Vagina (tissue), 2 donors: ENCODE measurements around the gene ACLY. TPM values are rescaled to one million over a fixed set of nuclear protein-coding genes. Genes with fewer than 3 reads are reported as not detected.

Experiments
- DNase-seq, 2 donors: peaks; one replicate each; pipeline ENCODE4 v3.0.0-alpha.2; 2017; ENCODE audit errors: extremely low spot score in 2 of 2
- H3K27ac ChIP-seq: fragments of 200-600 bp; sonication (generic); one replicate; pipeline ENCODE4 v1.5.1; 2019
- H3K27me3 ChIP-seq: fragments of 200-600 bp; sonication (generic); one replicate; pipeline ENCODE4 v1.5.1; 2019
- H3K36me3 ChIP-seq, 2 donors: fragments of 200-600 bp; sonication (generic); one replicate each; pipeline ENCODE4 v1.5.1; 2017 to 2019
- H3K4me1 ChIP-seq: fragments of 200-600 bp; sonication (generic); one replicate; pipeline ENCODE4 v1.5.1; 2019
- H3K4me3 ChIP-seq, 2 donors: fragments of 200-600 bp; sonication (generic); 1 replicate in 1 of 2; 2 replicates in 1 of 2; pipeline ENCODE4 v1.5.1; 2016 to 2019
- H3K9me3 ChIP-seq: fragments of 200-600 bp; sonication (generic); one replicate; pipeline ENCODE4 v1.5.1; 2019
- CTCF ChIP-seq, 3 experiments: fragments of 450-650 bp in 2 of 3; fragments of 200-600 bp in 1 of 3; sonication (generic) in 1 of 3; IDR thresholded peaks; one replicate each; pipeline ENCODE4 v1.5.1; 2017 to 2019; ENCODE audit warnings: antibody characterized with exemption in 3 of 3, mild to moderate bottlenecking in 2 of 3, moderate library complexity in 2 of 3
- POLR2A ChIP-seq, 2 donors: fragments of 450-650 bp; IDR thresholded peaks; one replicate each; pipeline ENCODE4 v1.6.1; 2017; ENCODE audit warnings: antibody characterized with exemption in 2 of 2, mild to moderate bottlenecking in 2 of 2, moderate library complexity in 2 of 2
- POLR2AphosphoS5 ChIP-seq, 2 donors: sonication (generic); formaldehyde crosslinking; IDR thresholded peaks; one replicate each; pipeline ENCODE4 v1.9.0; 2017; ENCODE audit warnings: antibody characterized with exemption in 2 of 2, mild to moderate bottlenecking in 2 of 2, low read depth in 1 of 2; ENCODE audit not compliant: insufficient read depth in 1 of 2
- intact Hi-C: fragments of 100-400 bp; cut with DNase I; formaldehyde crosslinking; loops from one replicate; pipeline ENCODE4 v1.15.1; 2023
- total RNA-seq: library from RNA; depleted of rRNA; stranded (reverse); fragments of >200 nt; gene quantifications from one replicate; pipeline ENCODE4 v1.2.3, GENCODE V29; 2016

Gene ACLY
- total RNA-seq, 1 donor from 2014 or later: 74.9 TPM

GRCh38 chr17:41907185-41907556 is 11.6 kb downstream of the ACLY start:
- peak overlapping the region; percentile 80 for H3K27ac ChIP-seq
- peaks cover 9% of the 10 kb centered on the region for H3K4me1 ChIP-seq
- H3K4me3 ChIP-seq: no peak overlapping the region
- H3K27me3 ChIP-seq: no peaks in the 10 kb centered on the region
- no peak for DNase-seq
- peaks cover 0 to 68% of the 10 kb centered on the region in 2 donors for H3K36me3 ChIP-seq
- intact Hi-C loops: no loop called here
- no peaks in the 10 kb centered on the region for H3K9me3 ChIP-seq
- TF ChIP-seq POLR2AphosphoS5 (IDR thresholded peaks at IDR 0.05; ENCODE audit: insufficient read depth in 1 of 2, low read depth in 1 of 2): no peak
- TF ChIP-seq POLR2A (IDR thresholded peaks at IDR 0.05): no peak
- no peak for TF ChIP-seq CTCF (IDR thresholded peaks at IDR 0.05)

- Histone ChIP-seq H3K36me3 (peaks cover 0 to 68% of the 10 kb centered on the region in 2 donors), H3K4me3 (no peak overlapping the region), H3K9me3 (no peaks in the 10 kb centered on the region), H3K27me3 (no peaks in the 10 kb centered on the region), H3K4me1 (peaks cover 9% of the 10 kb centered on the region), H3K27ac (peak overlapping the region; percentile 80)
- DNase-seq: no peak
- TF ChIP-seq POLR2A (IDR thresholded peaks at IDR 0.05) (no peak), POLR2AphosphoS5 (IDR thresholded peaks at IDR 0.05; ENCODE audit: insufficient read depth in 1 of 2, low read depth in 1 of 2) (peak in 1 of 2 donors; percentile 52), CTCF (IDR thresholded peaks at IDR 0.05) (no peak)
- intact Hi-C loops: no loop called here
Observed at GRCh38 chr17:41906465-41907184, 12.1 kb downstream of the ACLY start.

GRCh38 chr17:41905172-41905571 is 13.6 kb downstream of the ACLY start:
- Histone ChIP-seq H3K36me3 (peaks cover 3 to 67% of the 10 kb centered on the region in 2 donors), H3K4me1 (peaks cover 9% of the 10 kb centered on the region), H3K27ac (no peak overlapping the region), H3K27me3 (no peaks in the 10 kb centered on the region), H3K4me3 (no peak overlapping the region), H3K9me3 (no peaks in the 10 kb centered on the region)
- intact Hi-C loops: no loop called here
- TF ChIP-seq POLR2A (IDR thresholded peaks at IDR 0.05) (no peak), CTCF (IDR thresholded peaks at IDR 0.05) (no peak), POLR2AphosphoS5 (IDR thresholded peaks at IDR 0.05; ENCODE audit: insufficient read depth in 1 of 2, low read depth in 1 of 2) (no peak)
- no peak for DNase-seq

GRCh38 chr17:41904242-41904841 is 14.4 kb downstream of the ACLY start:
- peaks cover 9% of the 10 kb centered on the region for H3K4me1 ChIP-seq
- H3K36me3 ChIP-seq: peaks cover 3 to 61% of the 10 kb centered on the region in 2 donors
- no peak overlapping the region for H3K27ac ChIP-seq
- no peaks in the 10 kb centered on the region for H3K9me3 ChIP-seq
- no peak for TF ChIP-seq POLR2A (IDR thresholded peaks at IDR 0.05)
- no peak for TF ChIP-seq CTCF (IDR thresholded peaks at IDR 0.05)
- no peak for TF ChIP-seq POLR2AphosphoS5 (IDR thresholded peaks at IDR 0.05; ENCODE audit: insufficient read depth in 1 of 2, low read depth in 1 of 2)
- no peak for DNase-seq
- no peak overlapping the region for H3K4me3 ChIP-seq
- intact Hi-C loops: no loop called here
- no peaks in the 10 kb centered on the region for H3K27me3 ChIP-seq

- peaks cover 6% of the 10 kb centered on the region for H3K4me1 ChIP-seq
- no peak overlapping the region for H3K4me3 ChIP-seq
- no peaks in the 10 kb centered on the region for H3K9me3 ChIP-seq
- intact Hi-C loops: no loop called here
- no peak for DNase-seq
- TF ChIP-seq POLR2AphosphoS5 (IDR thresholded peaks at IDR 0.05; ENCODE audit: insufficient read depth in 1 of 2, low read depth in 1 of 2): no peak
- no peaks in the 10 kb centered on the region for H3K27me3 ChIP-seq
- peaks cover 8 to 80% of the 10 kb centered on the region in 2 donors for H3K36me3 ChIP-seq
- no peak overlapping the region for H3K27ac ChIP-seq
Observed at GRCh38 chr17:41901646-41902045, 17.1 kb downstream of the ACLY start.
